OCI-LY3 (cell line): ENCODE data around the gene IDS.

Experiments
- EZH2phosphoT487 ChIP-seq: fragments of 200-600 bp; shearing (Covaris generic); IDR thresholded peaks from 2 replicates; pipeline ENCODE4 v1.6.1; 2018; ENCODE audit warnings: antibody characterized with exemption, mixed run types, low read depth
- TF ChIP-seq, protein P1 (sequence below): fragments of 200-600, 300-600 bp; sonication (generic); IDR thresholded peaks from 2 replicates; pipeline ENCODE4 v1.5.1; 2014; ENCODE audit warnings: antibody characterized with exemption, low read length, low read depth

- TF ChIP-seq, protein P1, sequence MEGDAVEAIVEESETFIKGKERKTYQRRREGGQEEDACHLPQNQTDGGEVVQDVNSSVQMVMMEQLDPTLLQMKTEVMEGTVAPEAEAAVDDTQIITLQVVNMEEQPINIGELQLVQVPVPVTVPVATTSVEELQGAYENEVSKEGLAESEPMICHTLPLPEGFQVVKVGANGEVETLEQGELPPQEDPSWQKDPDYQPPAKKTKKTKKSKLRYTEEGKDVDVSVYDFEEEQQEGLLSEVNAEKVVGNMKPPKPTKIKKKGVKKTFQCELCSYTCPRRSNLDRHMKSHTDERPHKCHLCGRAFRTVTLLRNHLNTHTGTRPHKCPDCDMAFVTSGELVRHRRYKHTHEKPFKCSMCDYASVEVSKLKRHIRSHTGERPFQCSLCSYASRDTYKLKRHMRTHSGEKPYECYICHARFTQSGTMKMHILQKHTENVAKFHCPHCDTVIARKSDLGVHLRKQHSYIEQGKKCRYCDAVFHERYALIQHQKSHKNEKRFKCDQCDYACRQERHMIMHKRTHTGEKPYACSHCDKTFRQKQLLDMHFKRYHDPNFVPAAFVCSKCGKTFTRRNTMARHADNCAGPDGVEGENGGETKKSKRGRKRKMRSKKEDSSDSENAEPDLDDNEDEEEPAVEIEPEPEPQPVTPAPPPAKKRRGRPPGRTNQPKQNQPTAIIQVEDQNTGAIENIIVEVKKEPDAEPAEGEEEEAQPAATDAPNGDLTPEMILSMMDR: no peak
- no peak for TF ChIP-seq EZH2phosphoT487
These were observed 48.4 kb downstream of the IDS start for GRCh38 chrX:149456476-149457245.
